ENCODE data around the gene RNF17.

GRCh38 chr13:24777171-24777570 lies 13.2 kb downstream of the RNF17 start:
- TF ChIP-seq EP300 (IDR thresholded peaks at IDR 0.05), result no peak
- TF ChIP-seq, protein P1, sequence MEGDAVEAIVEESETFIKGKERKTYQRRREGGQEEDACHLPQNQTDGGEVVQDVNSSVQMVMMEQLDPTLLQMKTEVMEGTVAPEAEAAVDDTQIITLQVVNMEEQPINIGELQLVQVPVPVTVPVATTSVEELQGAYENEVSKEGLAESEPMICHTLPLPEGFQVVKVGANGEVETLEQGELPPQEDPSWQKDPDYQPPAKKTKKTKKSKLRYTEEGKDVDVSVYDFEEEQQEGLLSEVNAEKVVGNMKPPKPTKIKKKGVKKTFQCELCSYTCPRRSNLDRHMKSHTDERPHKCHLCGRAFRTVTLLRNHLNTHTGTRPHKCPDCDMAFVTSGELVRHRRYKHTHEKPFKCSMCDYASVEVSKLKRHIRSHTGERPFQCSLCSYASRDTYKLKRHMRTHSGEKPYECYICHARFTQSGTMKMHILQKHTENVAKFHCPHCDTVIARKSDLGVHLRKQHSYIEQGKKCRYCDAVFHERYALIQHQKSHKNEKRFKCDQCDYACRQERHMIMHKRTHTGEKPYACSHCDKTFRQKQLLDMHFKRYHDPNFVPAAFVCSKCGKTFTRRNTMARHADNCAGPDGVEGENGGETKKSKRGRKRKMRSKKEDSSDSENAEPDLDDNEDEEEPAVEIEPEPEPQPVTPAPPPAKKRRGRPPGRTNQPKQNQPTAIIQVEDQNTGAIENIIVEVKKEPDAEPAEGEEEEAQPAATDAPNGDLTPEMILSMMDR (IDR thresholded peaks at IDR 0.05), result no peak

Measured in gastroesophageal sphincter (tissue), 3 donors.